Activated CD8-positive, alpha-beta memory T cell treated with anti-CD3 and anti-CD28 coated beads, Interleukin-2, amount 50 U/mL, for 1 hour (primary cell): ENCODE results near the gene LIPI.
"Not testable (repeated sequence)": the region's sequence is repeated elsewhere in the genome, so short reads cannot be mapped to it uniquely, and the experiment has no call there.

ENCODE experiments used
- DNase-seq: peaks from one replicate; pipeline ENCODE4 v3.0.0-alpha.2; 2020; ENCODE audit errors: extremely low read depth

Gene LIPI

GRCh38 chr21:14116080-14116481 is 94.7 kb downstream of the LIPI start:
- DNase-seq = no peak

GRCh38 chr21:14115646-14116045 is 95.1 kb downstream of the LIPI start:
- DNase-seq = no peak

- no peak for DNase-seq
Measured at GRCh38 chr21:14114251-14114650, 96.5 kb downstream of the LIPI start.

DNA sequence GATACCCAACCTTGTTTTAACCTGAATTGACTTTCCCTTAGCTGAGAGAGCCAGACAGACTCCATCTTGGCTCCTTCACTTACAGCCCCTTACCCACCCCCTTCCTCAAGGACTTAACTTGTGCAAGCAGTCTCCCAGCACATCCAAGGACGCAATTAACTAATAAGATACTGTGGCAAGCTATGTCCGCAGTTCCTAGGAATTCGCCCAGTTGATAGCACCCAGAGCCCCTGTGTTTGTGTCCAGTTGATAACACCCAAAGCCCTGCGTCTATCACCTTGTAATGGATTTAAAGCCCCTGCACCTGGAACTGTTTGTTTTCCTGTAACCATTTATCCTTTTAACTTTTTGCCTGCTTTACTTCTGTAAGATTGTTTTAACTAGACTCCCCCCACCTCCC is 106.2 kb downstream of the LIPI start:
- not testable (repeated sequence) for DNase-seq

GRCh38 chr21:14099570-14099969 is 111.2 kb downstream of the LIPI start:
- DNase-seq = no peak

DNA sequence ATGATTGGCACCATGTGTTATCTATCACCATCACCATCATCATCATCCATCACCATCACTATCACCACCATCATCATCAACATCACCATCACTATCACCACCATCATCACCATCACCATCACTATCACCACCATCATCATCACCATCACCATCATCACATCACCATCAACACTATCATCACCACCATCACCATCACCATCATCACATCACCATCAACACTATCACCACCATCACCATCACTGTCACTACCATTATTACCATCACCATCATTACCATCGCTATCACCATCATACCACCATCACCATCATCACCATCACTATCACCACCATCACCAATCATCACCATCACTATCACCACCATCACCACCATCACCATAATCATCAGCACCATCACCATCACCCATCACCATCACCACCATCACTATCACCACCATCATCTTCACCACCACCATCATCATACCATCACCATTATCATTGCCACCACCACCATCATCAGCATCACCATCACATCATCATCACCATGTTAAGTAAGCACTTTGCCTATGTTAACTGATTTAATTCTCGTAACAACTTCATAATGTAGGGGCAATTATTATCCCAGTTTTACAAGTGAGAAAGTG is 112.8 kb downstream of the LIPI start:
- no peak for DNase-seq

GRCh38 chr21:14096577-14096976 is 114.2 kb downstream of the LIPI start:
- DNase-seq = no peak

GRCh38 chr21:14096172-14096571 is 114.6 kb downstream of the LIPI start:
- no peak for DNase-seq

- DNase-seq = no peak
Measured at GRCh38 chr21:14095056-14095455, 115.7 kb downstream of the LIPI start.

DNA sequence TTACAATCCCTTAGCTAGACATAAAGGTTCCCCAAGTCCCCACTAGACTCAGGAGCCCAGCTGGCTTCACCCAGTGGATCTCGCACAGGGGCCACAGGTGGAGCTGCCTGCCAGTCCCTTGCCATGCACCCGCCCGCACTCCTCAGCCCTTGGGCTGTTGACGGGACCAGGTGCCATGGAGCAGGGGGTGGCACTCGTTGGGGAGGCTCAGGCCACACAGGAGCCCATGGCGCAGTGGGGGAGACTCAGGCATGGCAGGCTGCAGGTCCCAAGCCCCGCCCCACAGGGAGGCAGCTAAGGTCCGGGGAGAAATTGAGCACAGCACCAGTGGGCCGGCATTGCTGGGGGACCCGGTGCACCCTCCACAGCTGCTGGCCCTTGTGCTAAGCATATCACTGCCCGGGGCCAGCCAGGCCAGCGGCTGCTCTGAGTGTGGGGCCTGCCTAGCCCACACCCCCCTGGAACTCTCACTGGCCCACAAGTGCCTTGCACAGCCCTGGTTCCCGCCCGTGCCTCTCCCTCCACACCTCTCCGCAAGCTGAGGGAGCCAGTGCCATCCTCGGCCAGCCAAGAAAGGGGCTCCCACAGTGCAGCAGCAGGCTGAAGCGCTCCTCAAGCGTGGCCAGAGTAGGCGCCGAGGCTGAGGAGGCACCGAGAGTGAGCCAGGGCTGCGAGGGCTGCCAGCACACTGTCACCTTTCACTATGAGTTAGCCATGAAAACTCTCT is 117.8 kb downstream of the LIPI start:
- DNase-seq = no peak

DNA sequence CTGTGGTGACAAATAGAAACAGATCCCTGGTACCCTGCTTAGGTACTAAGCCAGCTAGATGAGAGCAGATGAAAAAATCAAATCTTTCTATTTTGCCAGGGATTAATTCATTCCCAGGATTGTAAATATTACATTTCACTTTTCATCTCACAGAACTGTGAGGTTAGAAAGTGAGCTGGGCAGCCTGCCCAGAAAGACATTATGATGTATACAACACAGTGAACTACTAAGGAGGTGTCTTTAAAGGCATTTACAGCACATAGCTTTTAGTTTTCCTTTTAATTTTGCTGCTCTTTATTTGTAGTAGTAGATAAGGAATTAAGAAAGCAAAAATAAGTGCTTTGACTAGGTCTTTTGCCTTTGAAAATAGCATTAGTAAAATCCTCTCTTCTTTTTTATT is 120.6 kb downstream of the LIPI start:
- not testable (repeated sequence) for DNase-seq

DNA sequence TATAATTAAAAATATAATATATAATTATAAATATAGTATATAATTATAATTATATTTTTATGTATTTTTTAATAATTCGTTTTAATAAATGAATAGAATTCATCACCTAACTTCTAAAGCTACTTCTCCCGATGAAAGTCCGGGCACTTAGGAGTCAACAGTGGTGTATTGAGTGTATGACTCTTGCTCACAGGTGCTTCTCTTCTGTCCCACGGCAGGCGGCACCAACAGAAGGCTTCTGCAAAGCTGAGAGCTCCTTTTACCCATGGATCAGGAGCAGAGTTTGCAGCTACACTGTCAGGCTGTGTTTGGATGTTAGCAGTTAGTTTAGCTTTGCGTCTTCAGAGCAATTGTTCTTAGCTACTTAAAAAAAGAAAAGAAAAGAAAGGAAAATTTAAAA is 122.4 kb downstream of the LIPI start:
- no peak for DNase-seq

GRCh38 chr21:14086553-14086952 is 124.2 kb downstream of the LIPI start:
- DNase-seq = no peak

DNA sequence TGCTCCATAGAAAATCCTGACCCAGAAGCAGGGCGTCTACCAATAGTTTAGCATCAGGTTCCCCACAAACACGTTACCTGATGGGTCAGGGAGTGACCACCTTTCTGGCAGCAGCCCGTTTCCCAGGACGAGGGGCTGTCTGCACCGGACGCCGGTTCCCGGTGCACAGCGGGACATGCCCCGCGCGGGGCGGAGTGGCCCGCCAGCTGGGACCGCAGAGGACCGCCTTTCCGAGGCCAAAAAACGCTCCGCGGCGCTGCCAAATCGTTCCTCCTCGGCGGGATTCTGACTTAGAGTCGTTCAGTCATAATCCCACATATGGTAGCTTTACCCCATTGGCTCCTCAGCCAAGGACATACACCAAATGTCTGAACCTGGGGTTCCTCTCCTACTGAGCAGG is 126.1 kb downstream of the LIPI start:
- no peak for DNase-seq

- DNase-seq = no peak
Measured at GRCh38 chr21:14084068-14084501, 126.7 kb downstream of the LIPI start.

GRCh38 chr21:14080764-14081096 is 130.0 kb downstream of the LIPI start:
- no peak for DNase-seq

DNA sequence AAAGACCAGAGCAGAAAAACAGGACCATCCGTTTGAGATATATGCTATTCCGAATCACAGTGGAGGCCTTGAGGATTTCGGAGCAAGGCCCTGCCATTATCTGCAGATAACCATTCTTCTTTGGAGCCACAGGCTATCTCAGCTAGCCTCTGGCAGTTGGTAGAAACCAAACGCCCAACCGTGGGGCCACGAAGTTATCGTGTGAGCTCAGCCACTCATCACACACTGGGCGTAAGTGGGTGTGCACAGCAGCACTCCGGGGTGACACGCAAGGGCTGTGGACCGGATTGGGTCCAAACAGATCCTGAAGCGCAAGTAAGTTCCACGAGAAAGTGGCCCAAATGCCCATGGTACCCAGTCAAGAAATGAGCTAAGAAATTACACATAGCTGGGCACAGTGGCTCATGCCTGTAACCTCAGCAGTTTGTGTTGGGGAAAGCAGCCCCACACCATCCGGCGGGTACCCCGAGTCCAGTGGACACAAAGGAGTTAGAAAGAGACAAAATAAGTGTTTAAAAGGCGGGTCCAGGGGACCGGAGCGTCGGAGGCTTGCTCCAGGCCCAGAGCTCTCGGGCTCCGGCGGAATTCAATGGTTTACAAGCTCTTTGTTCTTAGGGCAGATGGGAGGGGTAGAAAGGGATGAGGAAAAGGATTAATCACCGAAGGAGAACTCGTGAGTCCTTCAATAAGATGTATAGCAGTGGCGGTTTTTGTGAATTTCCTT is 130.6 kb downstream of the LIPI start:
- no peak for DNase-seq

- no peak for DNase-seq
Measured at GRCh38 chr21:14078746-14079375, 131.9 kb downstream of the LIPI start.

DNA sequence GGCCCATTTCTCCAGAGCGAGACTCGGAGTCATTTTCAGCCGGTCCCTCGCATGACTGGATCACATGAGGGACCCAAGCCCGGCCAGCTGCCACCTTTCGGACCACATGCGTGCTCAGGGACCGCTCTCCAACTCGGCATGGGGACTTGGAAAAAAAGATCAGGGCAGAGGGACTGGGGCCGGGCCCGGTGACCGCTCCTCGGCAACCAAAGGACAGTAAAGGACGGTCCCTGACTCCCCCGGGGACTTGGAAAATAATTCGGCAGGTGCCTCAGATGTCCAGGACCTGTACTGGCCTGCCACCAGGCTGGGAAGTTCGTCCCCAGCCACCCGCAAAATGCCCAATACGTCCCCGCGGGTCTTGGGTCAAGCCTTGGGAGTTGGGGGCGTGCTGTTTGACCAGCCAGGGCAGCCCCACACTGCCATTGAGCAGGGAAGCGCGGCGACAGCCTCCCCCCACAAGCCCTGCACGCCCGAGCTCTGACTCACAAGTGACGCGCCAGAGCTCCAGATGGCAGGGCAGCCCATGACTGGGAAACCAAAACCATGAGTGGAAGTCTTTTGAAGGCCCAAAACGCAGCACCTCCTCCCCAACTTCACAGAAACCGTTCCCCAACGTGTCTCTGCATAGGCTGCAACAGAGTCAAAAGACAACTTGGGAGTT is 134.5 kb downstream of the LIPI start:
- no peak for DNase-seq

GRCh38 chr21:14075346-14076142 is 135.2 kb downstream of the LIPI start:
- no peak for DNase-seq

- DNase-seq = no peak
Measured at GRCh38 chr21:14074177-14074576, 136.6 kb downstream of the LIPI start.
